ENCODE data around the gene MET.

The MET gene

DNA sequence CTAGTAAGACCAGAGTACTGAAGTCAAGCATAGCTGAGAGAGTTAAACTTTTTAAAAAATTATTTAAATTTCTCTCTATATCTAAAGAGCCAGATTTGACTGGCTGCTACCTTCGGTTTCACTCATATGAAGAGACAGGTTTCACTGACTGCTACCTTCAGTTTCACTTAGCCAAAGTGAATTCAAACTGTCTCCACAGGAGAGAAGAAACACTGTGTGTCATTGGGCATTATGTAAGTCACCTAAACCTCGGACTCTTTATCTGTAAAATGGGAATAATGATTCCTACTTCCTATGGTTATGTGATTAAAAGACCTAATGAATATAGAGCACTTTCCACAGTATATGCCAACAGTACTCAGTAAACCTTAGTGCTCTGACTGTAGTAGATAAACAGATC lies 41.6 kb upstream of the MET start:
- H4K20me1 ChIP-seq (ENCODE audit: low read depth, low read length): no peaks in the 10 kb centered on the region
- H3K9ac ChIP-seq (ENCODE audit: low read length): no peak overlapping the region
- H2AFZ ChIP-seq (ENCODE audit: low read depth, low read length, severe bottlenecking): no peak overlapping the region
- H3K27ac ChIP-seq (ENCODE audit: low read depth, low read length): no peak overlapping the region
- no peak overlapping the region for H3K4me2 ChIP-seq (ENCODE audit: low read depth, low read length, poor library complexity, severe bottlenecking)
- H3K36me3 ChIP-seq (ENCODE audit: low read length): no peaks in the 10 kb centered on the region
- H3F3A ChIP-seq (ENCODE audit: insufficient read depth): no peaks in the 10 kb centered on the region
- H3K9me2 ChIP-seq (replicated peaks; ENCODE audit: insufficient read depth, low read length): no peaks in the 10 kb centered on the region
- TF ChIP-seq EZH2phosphoT487 (conservative IDR thresholded peaks at IDR 0.05; ENCODE audit: low read length): no peak
- TF ChIP-seq, protein P1, sequence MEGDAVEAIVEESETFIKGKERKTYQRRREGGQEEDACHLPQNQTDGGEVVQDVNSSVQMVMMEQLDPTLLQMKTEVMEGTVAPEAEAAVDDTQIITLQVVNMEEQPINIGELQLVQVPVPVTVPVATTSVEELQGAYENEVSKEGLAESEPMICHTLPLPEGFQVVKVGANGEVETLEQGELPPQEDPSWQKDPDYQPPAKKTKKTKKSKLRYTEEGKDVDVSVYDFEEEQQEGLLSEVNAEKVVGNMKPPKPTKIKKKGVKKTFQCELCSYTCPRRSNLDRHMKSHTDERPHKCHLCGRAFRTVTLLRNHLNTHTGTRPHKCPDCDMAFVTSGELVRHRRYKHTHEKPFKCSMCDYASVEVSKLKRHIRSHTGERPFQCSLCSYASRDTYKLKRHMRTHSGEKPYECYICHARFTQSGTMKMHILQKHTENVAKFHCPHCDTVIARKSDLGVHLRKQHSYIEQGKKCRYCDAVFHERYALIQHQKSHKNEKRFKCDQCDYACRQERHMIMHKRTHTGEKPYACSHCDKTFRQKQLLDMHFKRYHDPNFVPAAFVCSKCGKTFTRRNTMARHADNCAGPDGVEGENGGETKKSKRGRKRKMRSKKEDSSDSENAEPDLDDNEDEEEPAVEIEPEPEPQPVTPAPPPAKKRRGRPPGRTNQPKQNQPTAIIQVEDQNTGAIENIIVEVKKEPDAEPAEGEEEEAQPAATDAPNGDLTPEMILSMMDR (IDR thresholded peaks at IDR 0.05; ENCODE audit: insufficient read depth, low read length, poor library complexity, severe bottlenecking): no peak
- no peaks in the 10 kb centered on the region for H3K27me3 ChIP-seq (ENCODE audit: low read length)
- no peaks in the 10 kb centered on the region for H3K9me3 ChIP-seq (ENCODE audit: insufficient read depth, low read length)
- H3K4me3 ChIP-seq (ENCODE audit: insufficient read depth, low read length, poor library complexity, severe bottlenecking): no peak overlapping the region
- no peaks in the 10 kb centered on the region for H3K79me2 ChIP-seq (ENCODE audit: insufficient read depth, low read length)

DNA sequence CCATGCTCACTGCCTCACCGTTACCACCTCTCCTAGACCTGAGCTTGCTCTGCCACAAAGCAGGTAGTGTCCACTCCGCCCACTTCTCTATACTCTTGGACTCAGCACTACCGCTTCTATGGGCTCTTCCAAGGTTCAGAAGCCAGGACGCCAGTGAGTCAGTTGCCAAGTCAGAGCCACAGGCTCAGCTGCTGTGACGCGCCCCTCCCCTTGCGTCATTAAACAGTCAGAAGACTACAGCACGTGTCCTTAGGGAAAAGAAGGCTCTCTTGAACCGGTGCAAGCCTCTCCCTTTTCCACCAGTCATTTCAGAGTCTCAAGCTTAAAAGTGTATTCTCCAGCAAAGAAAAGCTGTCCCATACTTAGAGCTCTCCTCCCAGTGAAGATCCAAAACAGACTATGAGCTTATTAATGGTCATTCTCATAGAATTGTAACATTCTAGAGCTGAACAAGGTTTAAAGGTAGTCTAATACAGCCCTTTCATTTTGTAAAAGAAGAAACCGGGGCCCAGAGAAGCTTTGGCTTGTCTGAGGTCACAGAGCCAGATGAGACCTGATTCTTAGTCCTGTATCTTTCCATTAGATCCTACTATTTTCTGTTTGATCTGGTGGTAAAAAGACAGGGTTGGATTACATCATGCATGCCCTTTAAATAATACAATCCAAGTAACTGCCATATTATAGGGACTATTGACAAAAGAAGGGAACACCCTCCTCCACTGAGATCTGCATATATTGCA lies 40.9 kb upstream of the MET start:
- Histone ChIP-seq H3K9me2 (replicated peaks; ENCODE audit: insufficient read depth, low read length) (no peaks in the 10 kb centered on the region), H3K36me3 (ENCODE audit: low read length) (no peaks in the 10 kb centered on the region), H3F3A (ENCODE audit: insufficient read depth) (no peaks in the 10 kb centered on the region), H3K27ac (ENCODE audit: low read depth, low read length) (no peak overlapping the region), H3K79me2 (ENCODE audit: insufficient read depth, low read length) (no peaks in the 10 kb centered on the region), H3K9ac (ENCODE audit: low read length) (no peak overlapping the region), H3K9me3 (ENCODE audit: insufficient read depth, low read length) (no peaks in the 10 kb centered on the region), H3K27me3 (ENCODE audit: low read length) (no peaks in the 10 kb centered on the region), H2AFZ (ENCODE audit: low read depth, low read length, severe bottlenecking) (no peak overlapping the region), H3K4me2 (ENCODE audit: low read depth, low read length, poor library complexity, severe bottlenecking) (no peak overlapping the region), H3K4me3 (ENCODE audit: insufficient read depth, low read length, poor library complexity, severe bottlenecking) (no peak overlapping the region), H4K20me1 (ENCODE audit: low read depth, low read length) (no peaks in the 10 kb centered on the region)
- no peak for TF ChIP-seq EZH2phosphoT487 (conservative IDR thresholded peaks at IDR 0.05; ENCODE audit: low read length)
- TF ChIP-seq, protein P1 (IDR thresholded peaks at IDR 0.05; ENCODE audit: insufficient read depth, low read length, poor library complexity, severe bottlenecking): no peak

DNA sequence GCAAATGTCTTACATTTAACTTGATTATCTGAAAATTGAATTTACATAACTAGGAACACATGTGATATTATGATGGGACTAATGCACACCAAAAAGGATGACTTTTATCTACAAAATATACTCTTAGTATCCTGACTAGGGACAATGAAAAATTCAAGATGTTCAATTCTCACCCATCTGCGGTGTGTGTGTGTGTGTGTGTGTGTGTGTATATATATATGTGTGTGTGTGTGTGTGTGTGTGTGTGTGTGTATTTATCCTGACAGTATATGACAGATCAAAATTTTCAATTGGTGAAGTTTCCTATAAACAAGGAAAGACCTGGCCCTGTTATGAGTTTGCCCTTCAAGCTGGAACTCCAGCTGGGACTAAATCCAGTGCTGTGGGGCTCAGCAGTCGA lies 40.3 kb upstream of the MET start:
- H3K9ac ChIP-seq (ENCODE audit: low read length): no peak overlapping the region

More for the DNA sequence above, 40.3 kb upstream of the MET start:
- Histone ChIP-seq H3K79me2 (ENCODE audit: insufficient read depth, low read length) (no peaks in the 10 kb centered on the region), H2AFZ (ENCODE audit: low read depth, low read length, severe bottlenecking) (no peak overlapping the region), H3K27me3 (ENCODE audit: low read length) (no peaks in the 10 kb centered on the region), H3K36me3 (ENCODE audit: low read length) (no peaks in the 10 kb centered on the region), H3K9me2 (replicated peaks; ENCODE audit: insufficient read depth, low read length) (no peaks in the 10 kb centered on the region), H3K27ac (ENCODE audit: low read depth, low read length) (no peak overlapping the region), H3K4me2 (ENCODE audit: low read depth, low read length, poor library complexity, severe bottlenecking) (no peak overlapping the region), H3K4me3 (ENCODE audit: insufficient read depth, low read length, poor library complexity, severe bottlenecking) (no peak overlapping the region), H3K9me3 (ENCODE audit: insufficient read depth, low read length) (no peaks in the 10 kb centered on the region), H3F3A (ENCODE audit: insufficient read depth) (no peaks in the 10 kb centered on the region), H4K20me1 (ENCODE audit: low read depth, low read length) (no peaks in the 10 kb centered on the region)
- TF ChIP-seq, protein P1 (IDR thresholded peaks at IDR 0.05; ENCODE audit: insufficient read depth, low read length, poor library complexity, severe bottlenecking): no peak
- TF ChIP-seq EZH2phosphoT487 (conservative IDR thresholded peaks at IDR 0.05; ENCODE audit: low read length): no peak

Measured in SU-DHL-6 (cell line).